Activated T-cell treated with anti-CD3 and anti-CD28 coated beads, Interleukin-2, amount 50 U/mL, for 24 hours (primary cell): ENCODE measurements around the gene SCEL.

Experiments
- DNase-seq: peaks from one replicate; pipeline ENCODE4 v3.0.0-alpha.2; 2020
- H3K27ac Mint-ChIP-seq: 2 replicates; pipeline ENCODE4 v1.8.0; 2020; ENCODE audit warnings: mild to moderate bottlenecking, mixed read lengths
- H3K27me3 Mint-ChIP-seq: 2 replicates; pipeline ENCODE4 v1.8.0; 2020; ENCODE audit warnings: mixed read lengths
- H3K36me3 Mint-ChIP-seq: 2 replicates; pipeline ENCODE4 v1.8.0; 2020; ENCODE audit warnings: low read depth, mixed read lengths
- H3K4me1 Mint-ChIP-seq: 2 replicates; pipeline ENCODE4 v1.8.0; 2020; ENCODE audit warnings: low read depth, mixed read lengths
- H3K4me3 Mint-ChIP-seq: 2 replicates; pipeline ENCODE4 v1.8.0; 2020; ENCODE audit warnings: mild to moderate bottlenecking, moderate library complexity, mixed read lengths
- H3K9me3 Mint-ChIP-seq: 2 replicates; pipeline ENCODE4 v1.8.0; 2020; ENCODE audit warnings: mixed read lengths

The SCEL gene, protein sequence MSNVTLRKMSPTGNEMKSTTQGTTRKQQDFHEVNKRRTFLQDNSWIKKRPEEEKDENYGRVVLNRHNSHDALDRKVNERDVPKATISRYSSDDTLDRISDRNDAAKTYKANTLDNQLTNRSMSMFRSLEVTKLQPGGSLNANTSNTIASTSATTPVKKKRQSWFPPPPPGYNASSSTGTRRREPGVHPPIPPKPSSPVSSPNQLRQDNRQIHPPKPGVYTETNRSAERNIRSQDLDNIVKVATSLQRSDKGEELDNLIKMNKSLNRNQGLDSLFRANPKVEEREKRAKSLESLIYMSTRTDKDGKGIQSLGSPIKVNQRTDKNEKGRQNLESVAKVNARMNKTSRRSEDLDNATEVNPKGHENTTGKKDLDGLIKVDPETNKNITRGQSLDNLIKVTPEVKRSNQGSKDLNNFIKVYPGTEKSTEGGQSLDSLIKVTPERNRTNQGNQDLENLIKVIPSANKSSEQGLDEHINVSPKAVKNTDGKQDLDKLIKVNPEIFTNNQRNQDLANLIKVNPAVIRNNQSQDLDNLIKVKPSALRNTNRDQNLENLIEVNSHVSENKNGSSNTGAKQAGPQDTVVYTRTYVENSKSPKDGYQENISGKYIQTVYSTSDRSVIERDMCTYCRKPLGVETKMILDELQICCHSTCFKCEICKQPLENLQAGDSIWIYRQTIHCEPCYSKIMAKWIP

DNA sequence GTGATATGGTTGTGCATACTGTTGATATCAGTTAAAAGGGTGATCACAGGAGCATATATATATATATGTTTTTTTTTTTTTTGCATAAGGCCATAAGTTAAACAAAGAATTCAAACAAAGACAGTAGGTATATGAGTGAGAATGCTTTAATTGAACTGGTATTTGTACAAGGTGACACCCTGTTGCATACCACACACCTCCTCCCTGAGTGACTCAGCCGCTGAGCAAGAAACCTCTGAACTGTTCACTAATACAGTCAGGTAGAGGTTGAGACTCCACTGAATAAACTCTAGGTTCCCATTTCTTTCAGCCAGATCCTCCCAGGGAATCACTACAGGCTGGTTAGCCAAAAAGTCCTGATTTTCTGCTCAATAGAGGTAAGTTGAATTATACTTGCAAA is at the start of gene SCEL:
SCEL (plus strand) TSS at position 259 of the 400 bp plus-strand sequence. CDS start 20,170 bp downstream, outside the sequence.
- Mint-ChIP-seq H3K36me3 (no peaks in the 10 kb centered on the region), H3K4me1 (no peaks in the 10 kb centered on the region), H3K4me3 (no peak within 1 kb of the TSS), H3K27ac (no peak within 1 kb of the TSS), H3K9me3 (no peaks in the 10 kb centered on the region), H3K27me3 (peaks cover 14% of the 10 kb centered on the region)
- no peak for DNase-seq

DNA sequence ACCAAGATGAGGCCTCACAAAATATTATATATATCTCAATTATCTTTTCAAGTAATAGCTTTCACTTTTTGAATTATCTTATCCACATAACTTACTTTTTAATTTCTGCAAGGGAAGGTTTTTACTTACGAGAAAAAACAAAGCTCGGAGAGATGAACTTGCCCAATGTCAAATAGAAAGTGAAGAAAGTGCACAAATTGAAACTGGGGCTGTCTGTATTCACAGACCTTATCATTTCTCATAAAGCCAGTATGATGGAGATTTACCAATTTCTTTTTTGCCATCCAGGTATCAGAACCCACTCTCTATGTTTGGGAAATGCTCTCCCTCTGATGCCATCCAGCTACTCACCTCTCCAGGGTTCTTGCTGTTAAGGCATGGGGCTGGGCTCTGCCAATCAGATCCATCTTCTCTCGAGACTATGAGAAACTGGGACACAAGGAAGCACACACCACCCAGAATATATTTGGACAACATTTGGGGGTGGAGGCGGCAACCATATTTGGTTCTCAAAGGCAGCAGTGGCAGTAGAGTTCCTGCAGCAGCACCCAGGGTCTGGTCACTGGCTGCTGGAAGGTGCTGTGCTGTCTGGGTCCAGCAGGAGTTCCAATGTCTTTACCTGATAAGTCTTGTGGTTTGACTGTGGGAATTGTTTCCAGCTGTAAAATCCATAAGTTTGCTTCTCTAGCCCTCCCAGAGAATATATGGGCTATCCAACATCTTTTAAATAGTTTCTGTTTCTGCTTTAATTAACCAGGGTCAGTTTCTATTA is 45.8 kb upstream of the SCEL start:
- H3K4me1 Mint-ChIP-seq = no peaks in the 10 kb centered on the region
- peaks cover 2% of the 10 kb centered on the region for H3K27me3 Mint-ChIP-seq
- no peaks in the 10 kb centered on the region for H3K9me3 Mint-ChIP-seq
- no peaks in the 10 kb centered on the region for H3K36me3 Mint-ChIP-seq
- DNase-seq = no peak
- no peak overlapping the region for H3K4me3 Mint-ChIP-seq
- no peak overlapping the region for H3K27ac Mint-ChIP-seq

DNA sequence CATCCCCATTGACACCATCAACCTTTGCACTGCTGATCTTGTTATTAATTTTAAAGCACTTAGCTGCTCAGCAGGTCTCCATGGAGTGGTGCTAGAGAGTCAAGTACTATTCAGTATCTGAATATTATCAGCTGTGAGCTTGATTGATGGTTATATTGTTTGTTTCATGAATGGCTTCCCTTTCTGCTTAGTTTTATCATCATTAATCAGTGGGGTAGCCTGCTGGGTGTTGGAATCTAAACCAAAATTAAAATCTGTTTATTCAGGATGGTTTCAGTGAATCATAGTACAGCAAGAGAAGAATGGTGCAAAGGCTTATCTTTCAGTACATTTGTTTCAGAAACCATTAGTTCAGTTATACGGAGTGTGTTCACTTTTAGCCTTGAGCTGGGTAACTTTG is 42.5 kb upstream of the SCEL start:
- DNase-seq = no peak
- Mint-ChIP-seq H3K36me3 (no peaks in the 10 kb centered on the region), H3K9me3 (no peaks in the 10 kb centered on the region), H3K27ac (no peak overlapping the region), H3K4me1 (no peaks in the 10 kb centered on the region), H3K27me3 (peaks cover 2% of the 10 kb centered on the region), H3K4me3 (no peak overlapping the region)

DNA sequence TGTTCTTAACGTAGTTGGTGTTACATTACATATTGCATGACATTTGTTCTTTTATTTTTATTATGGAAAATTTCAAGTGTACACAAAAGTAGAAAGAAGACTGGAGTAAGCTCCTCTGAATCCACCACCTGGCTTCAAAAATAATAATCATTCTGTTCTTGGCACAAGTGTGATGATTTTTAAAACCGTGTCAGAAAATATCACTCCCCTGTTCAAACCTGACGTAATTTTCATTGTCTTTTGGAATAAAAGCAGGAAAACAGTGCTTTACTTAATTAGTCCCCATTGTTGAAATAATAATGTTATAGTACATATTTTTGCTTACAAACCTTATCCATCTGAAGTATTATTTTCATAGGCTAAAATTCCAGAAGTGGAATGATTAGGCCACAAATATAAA is 41.3 kb upstream of the SCEL start:
- Mint-ChIP-seq H3K9me3 (no peaks in the 10 kb centered on the region), H3K4me3 (no peak overlapping the region), H3K36me3 (no peaks in the 10 kb centered on the region), H3K27me3 (peaks cover 2% of the 10 kb centered on the region), H3K4me1 (no peaks in the 10 kb centered on the region), H3K27ac (no peak overlapping the region)
- DNase-seq = no peak

DNA sequence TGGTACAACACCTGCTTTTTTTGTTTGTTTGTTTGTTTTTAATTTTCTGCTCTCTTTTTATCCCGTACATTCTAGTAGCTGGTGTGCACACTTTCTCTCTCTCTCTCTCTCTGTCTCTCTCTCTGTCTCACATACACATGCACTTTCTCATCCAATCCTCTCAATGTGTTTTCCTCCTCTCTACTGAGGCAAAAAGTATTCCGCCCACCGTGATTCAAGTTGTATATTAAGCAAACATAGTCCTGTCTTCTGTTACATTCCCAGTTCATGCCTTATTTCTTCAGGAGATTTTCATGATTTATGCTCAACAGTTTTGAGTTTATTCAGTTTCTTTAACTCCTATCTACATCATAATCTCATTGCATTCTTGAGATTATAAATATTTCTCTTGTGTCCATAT is 38.2 kb upstream of the SCEL start:
- no peak for DNase-seq
- H3K27ac Mint-ChIP-seq = no peak overlapping the region
- no peak overlapping the region for H3K4me3 Mint-ChIP-seq
- peaks cover 3% of the 10 kb centered on the region for H3K4me1 Mint-ChIP-seq
- no peaks in the 10 kb centered on the region for H3K9me3 Mint-ChIP-seq
- no peaks in the 10 kb centered on the region for H3K36me3 Mint-ChIP-seq
- H3K27me3 Mint-ChIP-seq = peaks cover 2% of the 10 kb centered on the region

DNA sequence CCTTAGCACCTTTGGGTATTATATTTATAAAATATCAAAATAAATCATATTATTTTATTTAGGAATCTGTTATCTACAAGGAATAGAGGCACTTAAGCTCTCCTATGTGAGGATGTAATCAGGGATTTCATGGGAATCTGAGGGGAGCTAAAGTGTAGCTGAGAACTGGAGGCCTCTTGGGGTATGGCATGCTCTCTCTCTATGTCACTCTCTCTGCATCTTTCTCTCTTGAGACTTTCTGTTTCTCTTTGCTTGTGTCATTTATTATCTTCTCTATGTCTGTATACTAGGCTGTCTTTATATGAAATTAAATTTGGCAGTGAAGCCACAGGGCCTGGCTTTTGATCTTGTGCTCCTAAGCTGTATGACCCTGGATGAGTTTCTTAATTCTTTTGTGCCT is 37.7 kb upstream of the SCEL start:
- Mint-ChIP-seq H3K4me1 (peaks cover 4% of the 10 kb centered on the region), H3K36me3 (no peaks in the 10 kb centered on the region), H3K4me3 (no peak overlapping the region), H3K27me3 (no peaks in the 10 kb centered on the region), H3K9me3 (no peaks in the 10 kb centered on the region), H3K27ac (no peak overlapping the region)
- no peak for DNase-seq

DNA sequence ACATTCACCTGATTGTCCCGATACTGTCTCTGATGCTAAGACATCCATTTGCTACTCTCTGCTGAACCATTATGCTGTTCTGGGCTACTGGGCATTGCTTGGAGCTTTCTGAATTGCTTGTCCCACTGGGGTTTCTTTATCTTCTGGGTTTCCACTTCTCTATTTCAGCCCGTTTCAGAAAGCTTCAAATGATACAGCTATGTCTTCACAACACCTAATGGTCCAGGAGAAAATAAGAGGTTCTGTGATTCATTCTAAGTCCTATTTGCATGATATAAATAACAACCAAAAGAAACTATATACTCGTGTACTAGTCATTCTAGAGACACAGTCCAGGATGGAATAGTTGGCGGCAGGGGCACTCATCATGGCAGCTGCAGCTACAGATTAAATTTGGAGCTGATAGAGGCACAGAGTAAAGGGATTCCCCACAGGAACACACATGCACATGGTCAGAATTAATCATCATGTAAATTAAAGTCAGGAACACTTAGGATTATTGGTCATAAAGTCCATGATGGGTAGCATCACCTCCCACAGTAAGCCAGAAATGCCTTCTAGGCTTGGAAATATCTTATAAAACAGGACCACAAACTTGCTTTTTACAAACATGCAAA is 33.3 kb upstream of the SCEL start:
- DNase-seq = no peak
- Mint-ChIP-seq H3K4me1 (peaks cover 4% of the 10 kb centered on the region), H3K27me3 (no peaks in the 10 kb centered on the region), H3K9me3 (no peaks in the 10 kb centered on the region), H3K36me3 (no peaks in the 10 kb centered on the region), H3K27ac (no peak overlapping the region), H3K4me3 (no peak overlapping the region)

DNA sequence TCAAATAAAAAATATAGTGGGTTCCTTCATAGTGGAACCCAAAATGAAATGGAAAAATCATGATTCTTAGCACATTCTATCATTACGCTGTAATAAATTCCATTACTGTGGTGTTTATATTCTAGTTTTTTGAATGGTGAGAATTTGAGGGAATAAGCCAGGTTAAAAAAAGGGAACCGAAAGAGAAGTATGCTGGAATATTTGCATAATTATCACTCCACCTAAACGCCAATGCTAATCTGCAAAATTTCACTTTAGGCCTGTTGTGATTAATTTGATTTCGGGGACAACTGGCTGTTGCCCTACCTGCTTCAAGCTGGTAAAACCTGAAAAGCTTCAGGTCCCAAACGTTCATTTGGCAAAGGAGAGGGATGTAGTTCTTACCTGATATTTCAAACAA is 32.1 kb upstream of the SCEL start:
- no peak for DNase-seq
- no peak overlapping the region for H3K4me3 Mint-ChIP-seq
- no peaks in the 10 kb centered on the region for H3K27me3 Mint-ChIP-seq
- no peaks in the 10 kb centered on the region for H3K9me3 Mint-ChIP-seq
- H3K27ac Mint-ChIP-seq = no peak overlapping the region
- H3K36me3 Mint-ChIP-seq = no peaks in the 10 kb centered on the region
- H3K4me1 Mint-ChIP-seq = peaks cover 9% of the 10 kb centered on the region

DNA sequence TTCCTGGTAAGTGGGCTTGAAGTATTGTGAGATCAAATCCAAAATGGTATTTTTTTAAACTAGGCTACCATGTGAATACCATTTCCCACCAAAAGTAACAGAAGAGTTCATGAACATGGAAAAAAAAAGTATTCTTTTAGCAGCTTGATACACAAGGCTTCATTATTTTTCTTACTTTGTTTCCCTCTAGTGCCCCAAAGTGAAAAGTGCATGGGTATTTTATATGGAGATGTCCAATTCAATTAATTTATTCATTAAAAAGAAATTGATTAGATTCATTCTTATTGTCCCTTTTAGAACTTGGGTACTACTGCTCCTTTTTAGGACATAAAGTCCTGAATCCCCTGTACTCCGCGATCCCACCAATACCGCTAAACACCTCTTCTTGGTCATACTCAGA is 28.6 kb upstream of the SCEL start:
- no peaks in the 10 kb centered on the region for H3K36me3 Mint-ChIP-seq
- no peak overlapping the region for H3K4me3 Mint-ChIP-seq
- H3K4me1 Mint-ChIP-seq = peaks cover 23% of the 10 kb centered on the region
- no peaks in the 10 kb centered on the region for H3K27me3 Mint-ChIP-seq
- H3K9me3 Mint-ChIP-seq = no peaks in the 10 kb centered on the region
- H3K27ac Mint-ChIP-seq = no peak overlapping the region
- DNase-seq = no peak

DNA sequence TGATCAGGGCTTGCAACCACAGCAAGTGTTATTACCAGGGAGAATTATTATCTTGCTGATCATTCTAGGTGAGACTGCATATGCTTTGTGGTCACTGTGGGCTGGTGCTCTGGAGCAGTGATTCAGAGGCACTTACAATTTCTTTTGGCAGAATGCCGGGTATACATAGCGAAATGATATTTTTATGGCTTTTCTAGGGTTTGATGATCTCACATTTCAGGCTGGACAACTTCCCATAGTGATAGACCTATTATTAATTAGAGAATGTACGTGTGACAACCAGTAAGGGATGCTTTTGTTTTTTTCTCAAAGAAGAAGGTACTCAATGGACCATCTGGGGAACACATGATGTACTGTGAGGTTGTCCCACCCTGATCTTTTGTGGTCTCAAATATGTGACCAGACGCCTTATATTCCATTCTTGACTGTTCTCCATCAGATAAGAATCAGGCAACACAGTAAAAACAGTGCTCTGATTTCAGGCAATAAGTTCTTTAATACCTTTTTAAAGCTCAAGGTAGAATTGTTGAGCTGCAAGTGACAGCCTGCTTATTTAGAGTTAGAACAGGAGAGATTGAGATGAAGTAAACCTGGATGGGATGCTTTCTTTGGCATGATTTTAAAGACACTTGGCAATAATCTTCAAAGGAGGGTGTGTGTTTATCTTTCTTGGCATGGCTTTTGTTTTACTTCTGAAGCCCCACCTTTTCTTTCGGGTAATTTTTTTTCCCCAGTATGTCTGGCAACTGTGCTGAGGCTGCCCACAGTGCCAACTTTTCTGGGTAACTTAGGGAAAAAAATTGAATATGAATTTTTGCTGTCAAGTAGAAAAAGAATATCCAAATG is 27.4 kb upstream of the SCEL start:
- H3K27ac Mint-ChIP-seq = no peak overlapping the region
- DNase-seq = no peak
- H3K4me3 Mint-ChIP-seq = no peak overlapping the region
- no peaks in the 10 kb centered on the region for H3K27me3 Mint-ChIP-seq
- H3K36me3 Mint-ChIP-seq = no peaks in the 10 kb centered on the region
- H3K4me1 Mint-ChIP-seq = peaks cover 19% of the 10 kb centered on the region
- no peaks in the 10 kb centered on the region for H3K9me3 Mint-ChIP-seq

DNA sequence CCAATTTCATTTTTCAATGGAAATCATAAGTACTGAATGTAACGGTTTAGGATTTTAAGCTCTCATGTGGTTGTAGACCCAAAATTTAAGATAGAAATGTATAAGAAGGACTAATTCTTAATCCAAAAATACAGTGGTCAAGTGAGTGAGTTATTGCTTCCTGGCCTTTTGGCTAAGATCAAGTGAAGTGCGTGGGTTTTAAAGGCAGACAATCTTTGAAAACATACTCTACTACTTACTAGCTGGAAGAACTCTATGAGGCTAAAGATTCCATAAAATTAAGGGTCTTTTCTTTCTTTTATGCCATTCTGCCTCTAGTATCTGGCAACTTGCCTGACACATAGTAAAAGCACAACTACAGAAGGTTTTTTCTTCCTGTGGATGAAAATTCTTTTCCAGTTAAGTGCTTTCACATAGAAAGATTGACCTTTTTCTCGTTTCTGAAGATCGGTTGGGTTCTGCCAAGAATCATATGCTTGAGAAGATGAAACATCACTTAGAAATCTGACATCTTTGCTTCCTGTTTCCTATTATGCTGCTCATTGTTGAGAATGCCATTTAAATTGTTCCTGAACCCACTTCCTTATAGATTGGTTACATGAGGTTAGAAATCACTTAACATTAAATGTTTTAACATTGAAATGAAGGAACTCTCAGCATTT is 26.4 kb upstream of the SCEL start:
- Mint-ChIP-seq H3K27ac (peak overlapping the region; percentile 48), H3K4me3 (no peak overlapping the region), H3K36me3 (no peaks in the 10 kb centered on the region), H3K27me3 (no peaks in the 10 kb centered on the region), H3K9me3 (no peaks in the 10 kb centered on the region), H3K4me1 (peaks cover 21% of the 10 kb centered on the region)
- no peak for DNase-seq

DNA sequence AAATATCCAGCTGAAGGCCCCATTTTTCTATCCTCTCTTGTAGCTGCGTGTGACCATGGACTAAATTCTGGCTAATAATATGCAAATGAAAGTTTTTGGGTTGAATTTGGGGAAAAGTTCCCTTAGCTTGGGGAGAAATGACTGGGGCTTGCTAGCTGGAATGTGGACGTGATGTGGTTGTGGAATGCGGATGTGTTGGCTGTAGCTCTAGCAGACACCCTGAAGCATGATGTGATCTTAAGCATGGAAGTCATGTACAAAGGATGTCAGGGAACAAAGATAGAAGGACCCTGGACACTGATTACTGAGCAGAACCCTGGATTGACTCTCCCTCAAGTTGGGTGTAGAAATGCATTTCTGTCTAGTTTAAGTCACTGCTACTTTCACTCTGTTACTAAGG is 25.4 kb upstream of the SCEL start:
- H3K27me3 Mint-ChIP-seq = no peaks in the 10 kb centered on the region
- H3K4me1 Mint-ChIP-seq = peaks cover 27% of the 10 kb centered on the region
- no peaks in the 10 kb centered on the region for H3K9me3 Mint-ChIP-seq
- no peaks in the 10 kb centered on the region for H3K36me3 Mint-ChIP-seq
- H3K4me3 Mint-ChIP-seq = no peak overlapping the region
- H3K27ac Mint-ChIP-seq = no peak overlapping the region
- DNase-seq = no peak

DNA sequence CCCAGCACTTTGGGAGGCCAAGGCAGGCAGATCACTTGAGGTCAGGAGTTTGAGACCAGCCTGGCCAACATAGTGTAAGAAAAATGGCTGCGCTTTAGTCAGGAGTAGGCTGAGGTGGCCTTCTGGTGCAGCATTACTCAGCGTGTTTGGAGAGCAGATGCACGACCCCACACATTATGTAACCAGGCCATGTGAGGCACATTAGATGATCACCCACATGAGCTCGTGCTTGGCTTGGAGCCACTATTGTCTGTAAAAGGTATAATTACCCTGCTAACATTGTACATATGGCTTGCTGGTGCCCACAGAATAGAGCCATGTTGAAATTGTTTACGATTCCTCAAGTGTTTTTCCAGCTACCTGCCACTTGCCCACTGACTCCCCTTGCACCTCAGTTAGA is 24.0 kb upstream of the SCEL start:
- no peak overlapping the region for H3K4me3 Mint-ChIP-seq
- no peak for DNase-seq
- no peaks in the 10 kb centered on the region for H3K27me3 Mint-ChIP-seq
- no peaks in the 10 kb centered on the region for H3K36me3 Mint-ChIP-seq
- no peak overlapping the region for H3K27ac Mint-ChIP-seq
- peaks cover 36% of the 10 kb centered on the region for H3K4me1 Mint-ChIP-seq
- no peaks in the 10 kb centered on the region for H3K9me3 Mint-ChIP-seq
